ENCODE data around the gene USP53.

USP53 gene

GRCh38 chr4:119237642-119238041, 25.1 kb downstream of the USP53 start:
- no peak overlapping the region for H2AFZ ChIP-seq (ENCODE audit: low read length)
- H3K27ac ChIP-seq (ENCODE audit: low read length), result no peak overlapping the region
- no peak overlapping the region for H3K4me3 ChIP-seq (ENCODE audit: low read length)
- no peaks in the 10 kb centered on the region for H3K27me3 ChIP-seq (replicated peaks; ENCODE audit: insufficient read depth, low read length)
- peaks cover 43% of the 10 kb centered on the region for H3K79me2 ChIP-seq (ENCODE audit: low read length)
- H3F3A ChIP-seq (ENCODE audit: insufficient read depth, low read length), result peaks cover 4% of the 10 kb centered on the region; the same call in 1 of the 2 replicates
- H3K9me2 ChIP-seq (replicated peaks; ENCODE audit: insufficient read depth, low read length), result no peaks in the 10 kb centered on the region
- H3K36me3 ChIP-seq (replicated peaks; ENCODE audit: insufficient read depth, low read length), result no peaks in the 10 kb centered on the region; the same call in 1 of the 2 replicates
- H3K4me1 ChIP-seq (ENCODE audit: low read length), result peaks cover 13% of the 10 kb centered on the region
- no peak overlapping the region for H3K9ac ChIP-seq (ENCODE audit: low read length)
- no peak for DNase-seq
- no peak for TF ChIP-seq EZH2phosphoT487 (IDR thresholded peaks at IDR 0.05; ENCODE audit: low read length)
- TF ChIP-seq CTCF (IDR thresholded peaks at IDR 0.05; ENCODE audit: low read length), result no peak
- no peak for TF ChIP-seq EZH2 (optimal IDR thresholded peaks at IDR 0.05; ENCODE audit: low read depth, low read length)
- H3K9me3 ChIP-seq (replicated peaks; ENCODE audit: insufficient read depth, low read length), result no peaks in the 10 kb centered on the region
- no peaks in the 10 kb centered on the region for H4K20me1 ChIP-seq (ENCODE audit: insufficient read depth, low read length)
- H3K4me2 ChIP-seq (ENCODE audit: low read depth, low read length), result peak overlapping the region; percentile 19; the same call in 1 of the 2 replicates

GRCh38 chr4:119238068-119238722, 25.7 kb downstream of the USP53 start:
- Histone ChIP-seq H3K79me2 (ENCODE audit: low read length) (peaks cover 38% of the 10 kb centered on the region), H3F3A (ENCODE audit: insufficient read depth, low read length) (peaks cover 4% of the 10 kb centered on the region; the same call in 1 of the 2 replicates), H3K9ac (ENCODE audit: low read length) (no peak overlapping the region), H3K4me3 (ENCODE audit: low read length) (no peak overlapping the region), H3K9me3 (replicated peaks; ENCODE audit: insufficient read depth, low read length) (no peaks in the 10 kb centered on the region), H3K27ac (ENCODE audit: low read length) (no peak overlapping the region), H3K4me2 (ENCODE audit: low read depth, low read length) (peak overlapping the region; percentile 19; the same call in 1 of the 2 replicates), H3K36me3 (replicated peaks; ENCODE audit: insufficient read depth, low read length) (no peaks in the 10 kb centered on the region; the same call in 1 of the 2 replicates), H4K20me1 (ENCODE audit: insufficient read depth, low read length) (no peaks in the 10 kb centered on the region), H2AFZ (ENCODE audit: low read length) (no peak overlapping the region), H3K9me2 (replicated peaks; ENCODE audit: insufficient read depth, low read length) (no peaks in the 10 kb centered on the region), H3K27me3 (replicated peaks; ENCODE audit: insufficient read depth, low read length) (no peaks in the 10 kb centered on the region), H3K4me1 (ENCODE audit: low read length) (peaks cover 12% of the 10 kb centered on the region)
- TF ChIP-seq EZH2 (optimal IDR thresholded peaks at IDR 0.05; ENCODE audit: low read depth, low read length), result no peak
- TF ChIP-seq CTCF (IDR thresholded peaks at IDR 0.05; ENCODE audit: low read length), result no peak
- TF ChIP-seq EZH2phosphoT487 (IDR thresholded peaks at IDR 0.05; ENCODE audit: low read length), result no peak
- DNase-seq, result peak; percentile 9

GRCh38 chr4:119240128-119240527, 27.6 kb downstream of the USP53 start:
- Histone ChIP-seq H3F3A (ENCODE audit: insufficient read depth, low read length) (peaks cover 4% of the 10 kb centered on the region; the same call in 1 of the 2 replicates), H3K9me2 (replicated peaks; ENCODE audit: insufficient read depth, low read length) (no peaks in the 10 kb centered on the region), H4K20me1 (ENCODE audit: insufficient read depth, low read length) (no peaks in the 10 kb centered on the region), H3K4me3 (ENCODE audit: low read length) (no peak overlapping the region), H3K36me3 (replicated peaks; ENCODE audit: insufficient read depth, low read length) (peaks cover 3% of the 10 kb centered on the region; the same call in 1 of the 2 replicates), H3K27ac (ENCODE audit: low read length) (no peak overlapping the region), H3K4me1 (ENCODE audit: low read length) (peaks cover 16% of the 10 kb centered on the region), H3K9ac (ENCODE audit: low read length) (no peak overlapping the region), H3K79me2 (ENCODE audit: low read length) (peaks cover 20% of the 10 kb centered on the region), H3K9me3 (replicated peaks; ENCODE audit: insufficient read depth, low read length) (no peaks in the 10 kb centered on the region), H3K4me2 (ENCODE audit: low read depth, low read length) (no peak overlapping the region), H2AFZ (ENCODE audit: low read length) (no peak overlapping the region), H3K27me3 (replicated peaks; ENCODE audit: insufficient read depth, low read length) (no peaks in the 10 kb centered on the region)
- no peak for TF ChIP-seq EZH2 (optimal IDR thresholded peaks at IDR 0.05; ENCODE audit: low read depth, low read length)
- no peak for TF ChIP-seq CTCF (IDR thresholded peaks at IDR 0.05; ENCODE audit: low read length)
- TF ChIP-seq EZH2phosphoT487 (IDR thresholded peaks at IDR 0.05; ENCODE audit: low read length), result no peak
- no peak for DNase-seq

Measured in MM.1S (cell line).